COLO829 (cell line): ENCODE measurements around the gene LRP4.

Experiments used
- DNase-seq: peaks from one replicate; pipeline ENCODE4 v3.0.0; 2012; ENCODE audit warnings: low spot score

The LRP4 gene

DNA sequence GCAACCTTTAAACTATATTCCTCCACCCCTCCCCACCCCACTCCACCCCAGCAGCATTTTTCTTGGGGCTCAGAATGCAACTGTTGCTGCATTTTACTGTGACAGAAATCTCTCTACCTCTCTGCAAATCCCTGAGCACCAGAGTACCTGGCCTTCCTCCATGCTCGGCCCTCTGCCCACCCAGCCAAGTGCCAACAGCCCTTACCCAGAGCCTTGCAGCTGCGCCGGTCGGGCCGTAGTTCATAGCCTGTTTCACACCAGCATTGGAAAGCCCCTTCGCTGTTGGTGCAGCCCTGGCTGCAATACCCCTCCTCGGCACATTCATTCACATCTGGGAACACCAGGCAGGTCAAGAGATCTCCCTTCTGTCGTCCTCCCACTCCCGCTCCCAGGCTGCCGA is 23.4 kb downstream of the LRP4 start:
- DNase-seq, result no peak

DNA sequence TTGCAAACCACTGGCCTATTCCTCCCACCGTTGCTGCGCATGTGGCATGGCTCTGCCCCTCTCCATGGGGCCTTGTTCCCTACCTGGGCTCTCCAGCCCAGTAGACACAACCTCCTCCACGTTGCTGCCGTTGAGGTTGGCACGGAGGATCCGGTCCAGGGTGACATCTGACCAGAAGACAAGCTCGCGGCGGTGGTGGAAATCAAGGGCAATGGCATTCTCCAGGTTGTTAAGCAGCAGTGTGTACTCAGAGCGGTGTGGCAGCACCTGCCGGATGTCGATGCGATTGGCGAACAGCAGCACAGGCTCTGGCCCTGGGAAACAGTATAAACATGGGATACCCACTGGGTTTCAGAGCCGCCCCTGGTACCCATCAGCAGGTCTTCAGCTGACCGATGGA is 23.8 kb downstream of the LRP4 start:
- no peak for DNase-seq

- no peak for DNase-seq
These were observed 25.5 kb downstream of the LRP4 start for GRCh38 chr11:46892838-46893237.

DNA sequence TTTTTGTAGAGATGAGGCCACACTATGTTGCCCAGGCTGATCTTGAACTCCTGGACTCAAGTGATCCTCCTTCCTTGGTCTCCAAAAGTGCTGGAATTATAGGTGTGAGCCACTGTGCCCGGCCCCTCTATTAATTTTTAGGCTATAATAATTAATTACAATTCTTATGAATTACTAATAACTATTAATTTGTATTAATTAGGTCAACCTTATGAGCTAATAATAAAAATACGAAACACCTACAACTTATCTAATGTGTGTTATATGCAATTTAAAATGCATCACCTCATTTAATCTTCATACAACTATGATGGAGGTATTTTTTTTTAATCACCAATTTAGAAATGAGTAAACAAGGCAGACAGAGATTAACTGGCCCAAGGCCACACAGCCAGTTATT is 26.2 kb downstream of the LRP4 start:
- no peak for DNase-seq

- DNase-seq, result peak; percentile 30
These were observed 27.7 kb downstream of the LRP4 start for GRCh38 chr11:46890665-46891064.

DNA sequence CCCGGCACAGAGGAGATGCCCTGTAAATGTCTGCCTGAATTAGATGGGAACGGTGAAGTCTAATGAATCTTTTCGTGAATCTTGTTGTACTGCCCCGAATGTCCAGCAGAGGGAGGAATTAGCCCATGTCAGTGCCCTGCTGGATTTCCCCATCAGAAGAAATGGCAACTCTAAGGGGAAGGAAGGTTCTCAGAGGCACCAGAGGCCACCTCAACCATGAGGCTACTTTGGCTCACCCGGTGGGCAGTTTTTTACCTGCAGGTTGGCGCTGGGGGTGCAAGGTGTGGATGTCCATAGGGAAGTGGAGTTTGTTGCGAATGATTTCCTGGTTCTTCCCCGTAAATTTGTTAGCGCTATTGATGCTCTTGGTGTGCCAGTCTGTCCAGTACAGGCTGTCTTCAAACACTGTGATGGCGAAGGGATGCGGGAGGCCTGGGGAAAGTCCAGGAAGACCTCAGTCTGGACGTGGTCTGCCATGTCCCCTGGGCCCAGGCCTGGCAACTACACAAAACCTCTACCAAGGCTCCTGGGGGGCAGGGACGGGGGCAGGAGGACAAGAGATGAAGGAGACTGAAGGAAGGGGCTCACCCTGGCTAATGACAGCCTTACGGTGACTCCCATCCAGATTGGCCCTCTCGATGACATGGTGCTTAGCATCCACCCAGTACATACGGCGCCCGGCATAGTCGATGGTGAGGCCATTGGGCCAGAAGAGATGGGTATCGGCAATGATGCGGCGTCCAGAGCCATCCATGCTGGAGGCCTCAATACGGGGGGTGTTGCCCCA is 28.5 kb downstream of the LRP4 start:
- DNase-seq, result peak; percentile 57

- no peak for DNase-seq
These were observed 29.1 kb downstream of the LRP4 start for GRCh38 chr11:46889251-46889650.

DNA sequence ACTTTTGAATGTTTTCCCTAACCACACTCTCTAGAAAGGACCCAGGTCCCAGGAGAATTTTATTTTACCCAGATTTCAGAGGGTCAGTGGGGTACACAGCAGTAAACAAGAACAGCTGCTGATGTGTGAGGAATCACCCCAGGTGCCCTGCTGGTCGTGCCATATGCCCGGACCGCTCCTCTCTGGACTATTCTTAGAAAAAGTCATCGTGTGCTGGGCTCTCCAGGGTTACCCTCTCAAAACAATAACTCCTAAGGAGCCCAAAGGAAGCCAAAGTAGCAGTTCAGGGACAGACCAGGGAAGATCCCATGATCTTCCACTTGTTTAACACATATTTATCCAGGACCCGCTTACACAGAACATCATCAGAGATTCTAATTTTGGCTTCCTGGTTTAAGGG is 29.7 kb downstream of the LRP4 start:
- no peak for DNase-seq

GRCh38 chr11:46886211-46886610 is 32.1 kb downstream of the LRP4 start:
- no peak for DNase-seq

DNA sequence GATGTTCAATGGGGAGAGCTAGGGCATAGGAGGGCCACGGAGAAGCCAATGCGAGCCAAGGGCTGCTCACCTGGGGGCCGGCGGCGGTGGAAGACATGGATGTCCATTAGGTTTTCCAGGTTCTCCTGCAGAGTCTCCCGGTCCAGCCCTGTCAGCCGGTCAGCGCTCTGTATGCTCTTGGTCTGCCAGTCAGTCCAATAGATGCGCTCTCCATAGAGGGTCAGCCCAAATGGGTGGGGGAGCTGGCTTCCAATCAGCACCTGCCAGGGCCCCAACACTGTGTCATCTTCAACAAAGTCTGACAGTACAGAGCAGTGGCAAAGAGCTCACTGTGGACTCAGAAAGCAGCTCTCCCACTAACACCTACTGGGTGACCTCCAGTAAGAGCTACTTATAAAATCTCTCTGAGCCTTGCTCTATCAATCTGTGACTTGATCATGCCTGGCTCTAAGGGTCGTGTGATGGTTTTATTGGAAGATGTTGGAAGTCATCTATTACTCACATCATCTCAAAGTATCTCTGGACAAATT is 39.2 kb downstream of the LRP4 start:
- DNase-seq, result no peak

GRCh38 chr11:46877580-46877979 is 40.8 kb downstream of the LRP4 start:
- no peak for DNase-seq

GRCh38 chr11:46876471-46876870 is 41.9 kb downstream of the LRP4 start:
- no peak for DNase-seq

- DNase-seq, result no peak
These were observed 43.8 kb downstream of the LRP4 start for GRCh38 chr11:46874586-46874985.

- DNase-seq, result no peak
These were observed 49.4 kb downstream of the LRP4 start for GRCh38 chr11:46868912-46869311.

- DNase-seq, result peak; percentile 63
These were observed 53.0 kb downstream of the LRP4 start for GRCh38 chr11:46865340-46865739.

DNA sequence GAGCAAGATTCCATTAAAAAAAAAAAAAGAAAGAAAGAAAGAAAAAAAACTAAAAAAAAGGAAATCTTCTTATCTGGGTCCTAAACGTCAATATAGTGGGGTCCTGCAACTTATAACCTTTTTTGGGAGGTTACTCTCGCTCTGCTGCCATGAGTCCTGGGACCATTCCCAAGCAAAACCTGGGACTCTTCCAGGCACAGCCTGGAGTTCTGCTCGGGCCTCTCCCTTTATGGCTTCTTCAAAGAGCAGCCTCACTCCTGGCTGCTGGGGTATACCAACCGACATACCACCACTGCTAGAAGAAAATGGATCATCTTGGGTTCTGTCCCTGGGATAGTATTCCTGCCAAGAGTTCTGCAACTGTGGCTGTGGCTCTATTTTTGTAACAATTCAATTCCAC is 58.1 kb downstream of the LRP4 start:
- no peak for DNase-seq

DNA sequence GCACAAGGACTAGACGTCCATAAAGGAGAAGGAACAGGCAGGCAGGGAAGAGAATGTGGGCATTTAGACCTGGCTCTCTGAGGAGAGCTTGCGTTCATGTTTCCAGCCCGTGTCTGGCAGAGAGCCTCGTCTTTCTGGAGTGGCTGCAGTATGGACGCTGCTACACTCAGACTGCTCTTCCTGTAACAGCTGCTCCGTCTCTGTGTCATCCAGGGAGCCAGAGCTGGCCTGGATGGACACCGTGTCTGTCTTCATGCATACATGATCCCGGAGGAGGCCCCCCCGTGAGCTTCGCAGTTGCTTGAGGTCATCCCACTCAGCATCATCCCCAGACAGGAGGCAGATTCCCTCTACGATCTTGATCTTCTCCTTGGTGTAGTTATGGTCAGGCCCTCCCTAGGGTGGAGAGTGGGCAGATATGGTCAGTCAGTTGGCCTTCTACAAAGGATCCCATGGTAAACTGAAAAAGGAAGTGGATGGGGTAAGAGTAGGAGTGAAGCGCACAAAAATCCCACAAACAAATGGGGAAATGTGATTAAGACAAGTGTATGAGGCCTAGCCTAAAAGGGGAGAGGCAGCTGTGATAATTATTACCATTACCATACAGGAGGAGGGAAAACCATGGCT is 59.3 kb downstream of the LRP4 start:
- no peak for DNase-seq

- DNase-seq, result no peak
These were observed 60.7 kb downstream of the LRP4 start for GRCh38 chr11:46857666-46858065.

- no peak for DNase-seq
These were observed 61.6 kb downstream of the LRP4 start for GRCh38 chr11:46856605-46857343.

GRCh38 chr11:46855863-46856262 is 62.5 kb downstream of the LRP4 start:
- DNase-seq, result no peak

GRCh38 chr11:46855167-46855566 is 63.2 kb downstream of the LRP4 start:
- DNase-seq, result no peak

DNA sequence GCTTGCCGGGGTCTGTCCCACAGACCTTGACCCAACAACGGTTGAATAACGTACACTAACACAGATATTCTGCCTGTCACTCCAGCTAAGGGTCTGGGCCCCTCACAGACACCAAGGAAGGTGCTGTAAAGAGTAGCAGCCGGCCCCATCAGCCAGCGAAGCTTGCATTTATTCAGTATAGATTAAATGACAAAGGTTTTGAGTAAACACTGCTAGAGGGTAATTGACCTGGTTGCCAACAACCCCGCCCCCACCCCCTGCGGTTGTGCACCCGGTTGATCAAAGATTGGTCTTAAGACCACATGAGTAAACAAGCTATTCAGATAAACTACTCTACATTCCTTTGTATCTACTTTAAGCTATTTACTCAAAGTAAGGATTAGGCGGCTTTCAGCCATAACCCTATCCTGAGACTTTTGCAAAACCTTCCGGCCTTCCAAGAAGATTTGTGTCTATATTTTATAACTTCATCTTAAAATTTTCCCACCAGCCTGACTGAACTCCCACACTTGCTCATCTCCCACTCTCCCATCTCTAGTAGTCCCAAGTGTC is 67.4 kb downstream of the LRP4 start:
- no peak for DNase-seq

DNA sequence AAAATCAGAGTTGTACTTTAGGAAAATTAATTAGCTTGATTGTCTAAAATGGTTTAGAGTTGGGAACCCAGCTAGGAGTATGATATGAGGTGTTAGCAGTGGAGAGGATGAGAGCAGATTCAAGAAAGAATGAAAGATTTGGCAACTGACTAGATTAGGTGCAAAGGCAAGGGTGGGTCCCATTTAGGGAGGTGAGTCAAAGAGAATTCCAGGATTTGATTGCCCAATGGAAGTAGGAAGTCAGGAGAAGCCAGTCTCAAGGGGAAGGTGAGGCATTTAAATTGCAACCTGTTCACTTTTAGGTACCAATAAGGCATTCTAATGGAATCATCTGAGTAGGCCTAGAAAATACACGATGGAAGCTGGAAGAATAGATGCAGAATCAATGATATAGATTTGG is 68.7 kb downstream of the LRP4 start:
- DNase-seq, result no peak
